T follicular helper cell (primary cell): ENCODE data around the gene TMEM163.
"Not testable (repeated sequence)": the region's sequence is repeated elsewhere in the genome, so short reads cannot be mapped to it uniquely, and the experiment has no call there.

ENCODE experiments used
- DNase-seq: peaks from one replicate; pipeline ENCODE4 v3.0.0-alpha.2; 2020; ENCODE audit warnings: low read depth

TMEM163 gene

GRCh38 chr2:134723742-134724141, 4.9 kb upstream of the TMEM163 start:
- DNase-seq = not testable (repeated sequence)

- no peak for DNase-seq
Observed at GRCh38 chr2:134722728-134723127, 3.9 kb upstream of the TMEM163 start.

GRCh38 chr2:134721596-134721995, 2.8 kb upstream of the TMEM163 start:
- DNase-seq = no peak

GRCh38 chr2:134718023-134718816, 580 bp downstream of the TMEM163 start:
- no peak for DNase-seq

GRCh38 chr2:134717286-134718022, 1.3 kb downstream of the TMEM163 start:
- no peak for DNase-seq

GRCh38 chr2:134716721-134717243, 2.0 kb downstream of the TMEM163 start:
- no peak for DNase-seq

GRCh38 chr2:134715932-134716643, 2.7 kb downstream of the TMEM163 start:
- DNase-seq = no peak

- no peak for DNase-seq
Observed at GRCh38 chr2:134714228-134714627, 4.6 kb downstream of the TMEM163 start.

GRCh38 chr2:134713606-134714005, 5.2 kb downstream of the TMEM163 start:
- DNase-seq = no peak

GRCh38 chr2:134713176-134713575, 5.6 kb downstream of the TMEM163 start:
- no peak for DNase-seq

- DNase-seq = no peak
Observed at GRCh38 chr2:134712736-134713135, 6.1 kb downstream of the TMEM163 start.

- no peak for DNase-seq
Observed at GRCh38 chr2:134712299-134712698, 6.5 kb downstream of the TMEM163 start.

- no peak for DNase-seq
Observed at GRCh38 chr2:134711692-134712091, 7.1 kb downstream of the TMEM163 start.

GRCh38 chr2:134707330-134707676, 11.5 kb downstream of the TMEM163 start:
- DNase-seq = no peak

GRCh38 chr2:134706587-134707329, 12.0 kb downstream of the TMEM163 start:
- DNase-seq = no peak

GRCh38 chr2:134705861-134706586, 12.8 kb downstream of the TMEM163 start:
- no peak for DNase-seq

- DNase-seq = no peak
Observed at GRCh38 chr2:134704173-134704572, 14.6 kb downstream of the TMEM163 start.

- DNase-seq = no peak
Observed at GRCh38 chr2:134703426-134703825, 15.4 kb downstream of the TMEM163 start.

GRCh38 chr2:134700730-134701129, 18.1 kb downstream of the TMEM163 start:
- DNase-seq = no peak

GRCh38 chr2:134694411-134694810, 24.4 kb downstream of the TMEM163 start:
- no peak for DNase-seq
